Measurements from ENCODE around the gene TMEM143. TPM values are rescaled to one million over a fixed set of nuclear protein-coding genes. Genes with fewer than 3 reads are reported as not detected.
"Not testable (repeated sequence)": the region's sequence is repeated elsewhere in the genome, so short reads cannot be mapped to it uniquely, and the experiment has no call there.

TMEM143 gene
- total RNA-seq = 1.9 and 3.8 TPM in 2 replicates

GRCh38 chr19:48363810-48364597 is at the start of gene TMEM143, which contains the start of gene SYNGR4:
TMEM143 (minus strand) TSS chr19:48363940; CDS start chr19:48363920, 20 bp downstream.
SYNGR4 (plus strand) TSS chr19:48364367; CDS start chr19:48365843, 1,476 bp downstream.
- peak; percentile 100 for DNase-seq

DNA sequence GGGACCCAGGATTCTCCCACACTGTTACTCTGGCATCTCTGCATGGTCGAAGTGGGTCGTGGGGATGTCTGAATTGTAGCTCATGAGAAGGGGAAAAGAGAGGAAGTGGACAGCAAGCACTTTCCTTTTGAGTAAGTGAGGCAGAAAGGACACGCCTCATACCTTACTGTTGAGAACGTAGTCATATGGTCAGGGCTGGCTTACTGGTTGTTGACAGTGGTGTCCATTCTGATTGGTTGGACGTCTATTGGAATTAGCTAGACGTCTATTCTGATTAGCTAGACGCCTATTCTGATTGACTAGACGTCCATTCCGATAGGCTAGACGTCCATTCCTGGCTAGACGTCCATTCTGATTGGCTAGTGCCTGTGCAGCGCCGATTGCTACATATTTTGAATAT is 42.1 kb upstream of the TMEM143 start:
- DNase-seq = no peak

DNA sequence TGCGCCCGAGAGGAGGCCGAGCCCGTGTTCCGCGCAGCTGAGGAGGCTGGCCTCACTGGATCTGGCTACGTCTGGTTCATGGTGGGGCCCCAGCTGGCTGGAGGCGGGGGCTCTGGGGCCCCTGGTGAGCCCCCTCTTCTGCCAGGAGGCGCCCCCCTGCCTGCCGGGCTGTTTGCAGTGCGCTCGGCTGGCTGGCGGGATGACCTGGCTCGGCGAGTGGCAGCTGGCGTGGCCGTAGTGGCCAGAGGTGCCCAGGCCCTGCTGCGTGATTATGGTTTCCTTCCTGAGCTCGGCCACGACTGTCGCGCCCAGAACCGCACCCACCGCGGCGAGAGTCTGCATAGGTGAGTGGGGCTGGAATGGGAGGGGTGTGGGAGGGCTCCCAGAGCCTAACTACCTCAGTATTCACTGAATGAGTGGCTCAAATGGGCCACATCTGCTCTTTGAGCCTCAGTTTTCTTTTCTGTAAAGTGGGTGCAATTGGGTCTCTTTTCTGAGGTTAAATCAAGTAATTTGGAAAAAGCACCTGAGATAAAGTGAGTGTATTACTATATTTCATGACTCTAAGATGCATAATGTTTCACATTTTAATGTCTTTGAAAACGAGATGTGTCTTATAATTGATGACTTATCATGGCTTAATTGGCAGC is 41.4 kb upstream of the TMEM143 start:
- no peak for DNase-seq

GRCh38 chr19:48403606-48404005 is 39.9 kb upstream of the TMEM143 start:
- peak; percentile 75 for DNase-seq

DNA sequence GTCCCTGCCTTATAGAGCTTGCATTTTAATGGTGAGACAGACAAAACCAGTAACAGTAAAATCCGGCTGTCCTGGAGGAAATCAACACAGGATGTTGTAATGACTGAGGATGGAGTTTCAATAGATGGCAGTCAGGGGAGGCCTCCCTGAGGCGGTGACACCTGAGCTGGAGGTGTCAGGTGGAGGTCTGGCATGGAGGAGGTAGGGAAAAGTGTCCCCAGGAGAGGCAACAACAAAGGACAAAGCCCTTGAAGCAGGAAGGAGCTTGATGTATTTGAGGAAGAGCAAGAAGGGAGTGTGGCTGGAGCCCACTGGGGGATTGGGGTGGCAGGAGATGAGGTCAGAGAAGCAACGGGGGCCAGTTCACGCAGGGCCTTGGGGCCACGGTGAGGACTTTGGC is 37.5 kb upstream of the TMEM143 start:
- DNase-seq = no peak

GRCh38 chr19:48400018-48400742 is 36.4 kb upstream of the TMEM143 start:
- DNase-seq = peak; percentile 72

- peak; percentile 88 for DNase-seq
Observed at GRCh38 chr19:48398375-48399235, 34.9 kb upstream of the TMEM143 start.

DNA sequence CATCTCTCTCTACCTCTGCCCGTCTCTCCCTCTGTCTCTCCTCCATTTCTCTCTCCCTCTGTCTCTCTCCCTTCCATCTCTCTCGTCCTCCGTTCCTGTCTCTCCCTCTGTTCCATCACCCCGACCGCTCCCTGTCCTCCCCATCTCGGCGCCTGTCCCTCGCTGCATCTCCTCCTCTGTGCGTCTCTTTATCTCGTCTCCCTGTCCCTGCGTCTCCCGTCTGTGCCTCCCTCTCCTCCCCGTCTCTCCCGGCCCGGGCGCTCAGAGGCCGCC is 34.3 kb upstream of the TMEM143 start:
- no peak for DNase-seq

DNA sequence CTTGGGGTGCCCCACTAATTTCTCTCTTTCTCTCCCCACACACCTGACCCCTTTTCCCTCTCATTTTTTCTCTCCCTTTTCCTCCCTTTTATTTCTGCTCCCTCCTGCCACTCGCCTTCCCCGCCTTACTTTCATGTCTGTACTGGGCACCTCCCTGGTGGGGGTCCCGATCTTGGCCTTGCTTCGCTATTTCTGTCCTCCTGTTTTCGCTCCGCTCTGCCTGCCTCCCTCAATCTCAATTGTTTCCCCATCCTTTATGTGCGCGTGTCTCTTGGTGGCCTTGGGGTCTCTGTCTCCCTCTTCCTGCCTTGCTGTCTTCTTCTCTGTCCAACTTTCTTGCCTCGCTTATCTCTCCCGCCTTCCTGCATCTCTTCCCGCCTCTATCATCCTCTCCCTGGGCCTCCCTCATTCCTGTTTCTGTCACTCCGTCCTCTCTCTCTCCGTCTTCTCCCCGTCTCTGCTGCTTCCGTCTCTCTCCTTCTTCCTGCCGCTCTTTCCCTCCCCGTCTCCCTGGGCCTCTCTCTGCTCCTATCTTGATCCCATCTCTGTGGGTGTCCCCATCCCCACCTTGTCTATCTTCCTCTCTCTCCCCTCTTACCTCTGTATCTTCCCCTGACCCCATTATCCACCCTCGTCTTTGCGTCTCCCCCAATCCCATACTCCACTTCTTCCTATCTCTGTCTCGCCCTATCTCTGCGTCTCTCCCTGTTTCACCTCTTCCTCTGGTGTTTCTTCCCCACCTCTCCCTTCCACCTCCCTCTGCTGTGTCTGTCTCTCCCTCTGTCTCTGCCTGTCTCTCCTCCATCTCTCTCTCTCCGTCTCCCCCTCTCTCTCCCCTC is 33.7 kb upstream of the TMEM143 start:
- no peak for DNase-seq

DNA sequence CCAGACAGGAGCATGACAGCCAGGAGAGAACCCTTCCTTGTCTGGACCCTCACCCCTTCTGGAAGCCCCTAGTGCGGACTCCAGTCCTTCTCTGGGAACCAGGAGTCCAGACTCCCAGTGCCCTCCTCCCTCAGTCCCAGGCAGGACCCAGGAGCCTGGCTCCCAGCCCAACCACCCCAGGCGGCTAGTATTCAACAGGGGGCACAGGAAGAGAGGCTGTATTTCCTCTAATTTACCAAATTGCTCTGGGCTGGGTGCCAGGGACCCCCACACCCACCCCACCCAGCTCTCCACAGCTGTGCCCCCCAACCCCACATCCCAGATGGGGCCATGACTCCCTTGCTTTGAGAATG is 33.1 kb upstream of the TMEM143 start:
- no peak for DNase-seq

- DNase-seq = no peak
Observed at GRCh38 chr19:48396016-48396823, 32.5 kb upstream of the TMEM143 start.

DNA sequence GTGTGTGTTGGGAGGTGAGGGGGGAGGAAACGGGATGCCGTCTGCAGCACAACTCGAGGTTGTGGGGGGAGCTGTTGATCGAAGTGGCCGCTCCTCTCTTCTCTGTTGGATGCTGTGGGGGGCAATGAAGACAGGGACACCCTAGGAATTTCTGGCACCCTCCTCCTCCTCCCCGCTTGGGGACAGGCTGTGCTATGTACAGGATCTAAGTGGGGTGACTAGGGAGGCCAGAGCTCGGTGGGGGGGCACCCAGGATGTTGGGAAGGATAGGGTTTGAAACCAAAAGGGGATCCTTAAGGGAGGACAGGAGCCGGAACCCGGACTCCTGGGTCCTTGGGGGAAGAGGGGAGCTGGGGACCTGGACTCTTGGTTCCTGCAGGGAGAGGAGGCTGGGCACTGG is 31.8 kb upstream of the TMEM143 start:
- no peak for DNase-seq

GRCh38 chr19:48395170-48395455 is 31.4 kb upstream of the TMEM143 start:
- no peak for DNase-seq

DNA sequence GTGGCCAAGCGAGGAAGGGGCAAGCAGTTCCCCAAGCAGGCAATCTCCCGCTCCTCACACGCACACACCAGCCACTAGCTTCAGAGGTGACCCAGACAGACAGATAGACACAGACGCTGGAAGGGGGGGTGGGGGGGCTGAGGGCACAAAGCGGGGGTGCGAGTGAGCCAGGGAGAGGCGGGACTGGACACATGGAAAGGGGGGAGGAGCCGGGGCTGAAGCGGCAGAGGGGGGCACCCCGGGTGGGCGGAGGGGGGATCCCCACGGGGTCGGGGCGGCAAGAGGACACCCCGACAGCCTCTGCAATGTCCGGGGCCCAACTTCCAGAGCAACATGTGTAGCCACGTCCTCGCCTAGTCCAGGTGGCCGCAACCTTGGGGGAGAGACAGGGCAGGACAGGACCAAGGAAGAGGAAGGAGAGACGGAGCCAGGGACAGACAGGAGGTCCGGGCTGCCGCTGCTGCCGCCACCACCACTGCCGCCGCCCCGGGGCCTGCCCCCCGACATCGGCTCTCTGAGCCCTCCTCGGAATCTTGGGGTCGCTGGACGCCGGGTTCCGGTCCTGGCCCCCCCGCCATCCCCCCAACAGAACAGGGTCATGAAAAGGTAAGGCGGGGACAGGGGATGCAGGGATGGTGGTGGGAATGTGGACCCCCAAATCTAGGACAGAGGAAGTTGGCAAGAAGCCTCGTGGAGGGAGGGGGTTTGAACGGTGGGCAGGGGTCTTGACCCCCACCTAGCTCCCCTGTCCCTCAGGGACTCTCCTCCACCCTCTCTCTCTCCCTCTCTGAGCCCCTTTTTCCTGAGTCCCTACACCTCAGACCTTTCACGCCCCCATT is 30.8 kb upstream of the TMEM143 start:
- no peak for DNase-seq

GRCh38 chr19:48393559-48394330 is 30.0 kb upstream of the TMEM143 start, which contains the start of gene GRIN2D:
GRIN2D (plus strand) TSS chr19:48393668; CDS start chr19:48398393, 4,725 bp downstream.
- DNase-seq = peak; percentile 39

DNA sequence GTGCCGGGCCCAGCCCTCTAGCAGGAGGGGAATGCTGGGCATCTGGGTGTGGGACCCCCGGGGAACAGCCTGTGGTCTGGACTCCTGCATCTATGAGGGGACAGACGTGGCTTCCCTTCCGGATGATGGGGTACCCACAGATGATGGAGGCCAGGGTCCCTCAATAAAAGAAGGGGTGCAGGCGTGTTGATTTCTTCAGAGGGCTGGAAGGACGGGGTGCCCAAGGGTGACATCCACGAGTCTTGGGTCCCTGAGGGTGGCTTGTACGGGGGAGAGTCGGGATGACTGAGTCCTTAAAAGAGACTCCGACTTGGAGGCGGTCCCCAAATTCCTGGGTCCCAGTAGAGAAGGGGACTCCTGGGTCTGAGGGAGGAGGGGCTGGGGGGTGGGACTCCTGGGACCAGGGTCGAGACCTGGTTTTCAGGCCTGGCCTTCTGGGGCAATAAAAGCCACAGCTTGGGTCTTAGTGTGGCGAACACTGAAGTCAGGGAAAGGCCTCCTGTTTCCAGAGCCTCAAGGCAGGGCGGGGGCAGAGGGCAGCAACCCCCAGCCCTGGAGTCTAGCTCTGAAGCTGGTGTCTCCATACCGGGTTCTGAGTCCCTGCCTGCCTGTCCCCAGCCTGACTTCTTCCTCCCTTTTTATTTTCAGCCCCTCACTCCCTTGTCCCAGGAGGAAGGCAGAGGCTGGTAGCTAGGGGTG is 29.3 kb upstream of the TMEM143 start:
- DNase-seq = no peak

- not testable (repeated sequence) for DNase-seq
Observed at GRCh38 chr19:48392006-48392344, 28.2 kb upstream of the TMEM143 start.

GRCh38 chr19:48391100-48392005 is 27.6 kb upstream of the TMEM143 start, which contains the start of gene KDELR1:
KDELR1 (minus strand) TSS chr19:48391551; CDS start chr19:48391358, 193 bp downstream.
- DNase-seq = peak; percentile 83

Measured in dermis blood vessel endothelial cell (primary cell).